BLaER1 (cell line): Measurements from ENCODE around the gene NLGN4Y.

Source experiments
- H3K27ac ChIP-seq: shearing (Covaris generic); formaldehyde crosslinking; 2 replicates; pipeline ENCODE4 v1.8.1; 2022
- H3K27me3 ChIP-seq: shearing (Covaris generic); formaldehyde crosslinking; 2 replicates; pipeline ENCODE4 v1.8.1; 2022
- H3K36me3 ChIP-seq: shearing (Covaris generic); formaldehyde crosslinking; 2 replicates; pipeline ENCODE4 v1.8.1; 2022
- H3K4me1 ChIP-seq: shearing (Covaris generic); formaldehyde crosslinking; 2 replicates; pipeline ENCODE4 v1.8.1; 2022
- H3K4me2 ChIP-seq: shearing (Covaris generic); formaldehyde crosslinking; 2 replicates; pipeline ENCODE4 v1.8.1; 2022
- H3K4me3 ChIP-seq: shearing (Covaris generic); formaldehyde crosslinking; 2 replicates; pipeline ENCODE4 v1.8.1; 2022
- H3K9ac ChIP-seq: shearing (Covaris generic); formaldehyde crosslinking; 2 replicates; pipeline ENCODE4 v1.8.1; 2022
- H3K9me3 ChIP-seq: shearing (Covaris generic); formaldehyde crosslinking; 2 replicates; pipeline ENCODE4 v1.8.1; 2022
- H4K20me1 ChIP-seq: shearing (Covaris generic); formaldehyde crosslinking; 2 replicates; pipeline ENCODE4 v1.8.1; 2022
- Cebpa-rat ChIP-seq: shearing (Covaris generic); IDR thresholded peaks from 2 replicates; pipeline ENCODE4 v1.8.1; 2022

The NLGN4Y gene

DNA sequence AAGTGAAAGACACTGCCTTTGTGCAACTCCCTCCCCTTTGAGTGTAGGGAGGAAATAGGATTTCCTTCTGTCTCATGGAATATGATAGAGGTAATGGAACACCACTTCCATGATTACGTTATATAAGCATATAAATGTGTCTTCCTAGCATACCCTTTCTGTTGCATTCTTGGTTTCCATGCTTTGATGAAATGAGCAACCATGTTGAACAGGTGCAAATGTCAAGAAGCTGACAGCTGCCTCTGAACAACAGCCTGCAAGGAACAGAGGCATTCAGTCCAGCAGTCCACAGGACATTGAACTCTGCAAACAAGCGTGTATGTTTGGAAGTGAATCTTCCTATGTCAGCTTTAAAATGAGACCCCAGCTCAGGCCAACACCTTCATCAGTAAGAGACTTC, 117.5 kb downstream of the NLGN4Y start:
- H3K27me3 ChIP-seq, result no peaks in the 10 kb centered on the region
- no peaks in the 10 kb centered on the region for H3K9me3 ChIP-seq
- H3K9ac ChIP-seq, result no peak overlapping the region
- no peak for TF ChIP-seq Cebpa-rat
- no peaks in the 10 kb centered on the region for H3K4me1 ChIP-seq
- H3K4me2 ChIP-seq, result no peak overlapping the region
- no peaks in the 10 kb centered on the region for H3K36me3 ChIP-seq
- no peaks in the 10 kb centered on the region for H4K20me1 ChIP-seq
- H3K4me3 ChIP-seq, result no peak overlapping the region
- H3K27ac ChIP-seq, result no peak overlapping the region

GRCh38 chrY:14644157-14644952, 120.0 kb downstream of the NLGN4Y start:
- no peaks in the 10 kb centered on the region for H4K20me1 ChIP-seq
- no peak overlapping the region for H3K4me3 ChIP-seq
- no peak for TF ChIP-seq Cebpa-rat
- no peak overlapping the region for H3K4me2 ChIP-seq
- no peaks in the 10 kb centered on the region for H3K27me3 ChIP-seq
- no peaks in the 10 kb centered on the region for H3K36me3 ChIP-seq
- H3K9me3 ChIP-seq, result no peaks in the 10 kb centered on the region
- no peak overlapping the region for H3K27ac ChIP-seq
- H3K9ac ChIP-seq, result no peak overlapping the region
- H3K4me1 ChIP-seq, result no peaks in the 10 kb centered on the region

GRCh38 chrY:14679181-14679580, 154.9 kb downstream of the NLGN4Y start:
- no peak for TF ChIP-seq Cebpa-rat
- Histone ChIP-seq H3K9me3 (no peaks in the 10 kb centered on the region), H3K4me2 (no peak overlapping the region), H3K9ac (no peak overlapping the region), H3K27me3 (no peaks in the 10 kb centered on the region), H4K20me1 (no peaks in the 10 kb centered on the region), H3K27ac (no peak overlapping the region), H3K4me3 (no peak overlapping the region), H3K36me3 (no peaks in the 10 kb centered on the region), H3K4me1 (no peaks in the 10 kb centered on the region)

DNA sequence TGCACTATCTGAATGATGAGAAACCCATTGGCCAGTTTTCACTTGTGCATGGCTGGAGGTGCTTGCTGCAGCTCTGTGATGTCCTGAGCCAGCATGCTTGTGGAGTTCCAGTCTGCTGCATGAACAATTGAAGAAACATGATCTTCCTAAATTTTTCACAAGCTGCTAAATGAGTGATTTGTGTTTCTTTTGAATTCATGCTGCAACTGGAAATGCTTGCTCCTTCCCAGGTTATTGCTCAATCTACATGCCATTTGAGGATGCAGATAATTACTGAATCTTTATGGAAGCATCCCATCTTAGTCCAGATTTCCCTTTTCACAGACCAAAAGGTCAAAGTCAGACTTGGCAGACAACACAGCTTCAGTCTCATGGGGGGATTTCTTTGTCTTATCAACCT, 170.2 kb downstream of the NLGN4Y start:
- Histone ChIP-seq H3K36me3 (no peaks in the 10 kb centered on the region), H3K4me2 (no peak overlapping the region), H3K9me3 (no peaks in the 10 kb centered on the region), H4K20me1 (no peaks in the 10 kb centered on the region), H3K4me1 (no peaks in the 10 kb centered on the region), H3K4me3 (no peak overlapping the region), H3K27me3 (no peaks in the 10 kb centered on the region), H3K9ac (no peak overlapping the region), H3K27ac (no peak overlapping the region)
- TF ChIP-seq Cebpa-rat, result no peak

- Histone ChIP-seq H3K9me3 (no peaks in the 10 kb centered on the region), H3K9ac (no peak overlapping the region), H4K20me1 (no peaks in the 10 kb centered on the region), H3K36me3 (no peaks in the 10 kb centered on the region), H3K4me3 (no peak overlapping the region), H3K4me1 (no peaks in the 10 kb centered on the region), H3K4me2 (no peak overlapping the region), H3K27ac (no peak overlapping the region), H3K27me3 (no peaks in the 10 kb centered on the region)
- TF ChIP-seq Cebpa-rat, result no peak
These were observed 183.8 kb downstream of the NLGN4Y start for GRCh38 chrY:14708158-14708557.

GRCh38 chrY:14741596-14741995, 217.3 kb downstream of the NLGN4Y start:
- Histone ChIP-seq H3K4me2 (no peak overlapping the region), H3K9me3 (no peaks in the 10 kb centered on the region), H4K20me1 (no peaks in the 10 kb centered on the region), H3K27me3 (no peaks in the 10 kb centered on the region), H3K27ac (no peak overlapping the region), H3K4me3 (no peak overlapping the region), H3K36me3 (no peaks in the 10 kb centered on the region), H3K9ac (no peak overlapping the region), H3K4me1 (no peaks in the 10 kb centered on the region)
- no peak for TF ChIP-seq Cebpa-rat

DNA sequence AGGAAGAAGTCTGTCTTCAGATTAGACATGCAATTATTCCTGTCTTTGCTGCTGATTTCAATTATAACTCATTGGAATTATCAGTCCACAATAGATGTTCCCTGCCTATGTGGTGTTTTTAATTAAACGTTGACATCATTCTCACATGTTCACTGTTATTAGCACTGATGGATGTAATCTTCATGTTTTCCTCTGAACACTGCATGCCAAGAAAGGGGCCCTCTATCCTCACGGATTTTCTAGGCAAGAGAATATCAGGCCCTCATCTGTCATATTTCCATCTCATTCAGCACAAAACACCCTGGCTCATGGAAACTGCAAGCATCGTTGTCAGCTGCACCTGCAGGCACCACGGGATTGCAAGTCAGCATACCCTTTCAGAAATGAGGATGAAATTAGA, 224.0 kb downstream of the NLGN4Y start:
- Histone ChIP-seq H3K4me3 (no peak overlapping the region), H3K27ac (no peak overlapping the region), H3K4me2 (no peak overlapping the region), H3K9ac (no peak overlapping the region), H3K4me1 (no peaks in the 10 kb centered on the region), H4K20me1 (no peaks in the 10 kb centered on the region), H3K9me3 (no peaks in the 10 kb centered on the region), H3K36me3 (no peaks in the 10 kb centered on the region), H3K27me3 (no peaks in the 10 kb centered on the region)
- TF ChIP-seq Cebpa-rat, result no peak

DNA sequence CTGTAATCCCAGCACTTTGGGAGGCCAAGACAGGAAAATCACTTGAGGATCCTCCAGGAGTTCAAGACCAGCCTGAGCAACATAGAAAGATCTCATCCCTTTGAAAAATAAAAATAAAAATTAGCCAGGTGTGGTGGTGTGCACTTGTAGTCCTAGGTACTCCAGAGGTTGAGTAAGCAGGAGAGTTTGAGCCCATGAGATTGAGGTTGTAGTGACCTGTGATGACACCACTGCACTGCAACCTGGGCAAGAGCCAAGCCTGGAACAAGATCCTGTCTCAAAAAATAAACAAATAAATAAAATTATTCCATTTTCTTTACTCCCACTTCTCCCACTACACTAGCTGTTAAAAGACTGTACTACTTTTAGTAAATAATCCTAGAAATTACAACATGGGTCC, 231.2 kb downstream of the NLGN4Y start:
- Histone ChIP-seq H3K36me3 (no peaks in the 10 kb centered on the region), H4K20me1 (no peaks in the 10 kb centered on the region), H3K27ac (no peak overlapping the region), H3K4me3 (no peak overlapping the region), H3K4me1 (no peaks in the 10 kb centered on the region), H3K9ac (no peak overlapping the region), H3K4me2 (no peak overlapping the region), H3K9me3 (no peaks in the 10 kb centered on the region), H3K27me3 (no peaks in the 10 kb centered on the region)
- no peak for TF ChIP-seq Cebpa-rat

DNA sequence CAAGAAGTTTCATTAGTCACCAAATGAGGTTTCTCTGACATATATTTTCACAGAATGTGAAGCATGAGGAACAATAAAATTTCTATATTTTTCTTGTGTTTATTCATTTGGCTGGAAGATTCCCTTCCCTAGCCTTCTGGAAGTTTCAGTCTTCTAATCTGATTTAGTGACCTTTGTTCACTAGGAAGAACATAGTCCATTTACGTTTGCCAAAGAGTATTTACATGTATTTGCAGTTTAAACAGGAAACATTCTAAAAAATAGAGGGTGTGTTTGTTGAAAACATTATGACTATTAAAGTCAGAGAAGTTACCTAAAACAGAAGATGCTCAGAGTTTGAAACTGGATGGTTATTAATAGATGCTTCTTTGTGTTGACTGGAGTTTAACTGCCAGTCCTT, 238.6 kb downstream of the NLGN4Y start:
- no peak overlapping the region for H3K27ac ChIP-seq
- H3K36me3 ChIP-seq, result no peaks in the 10 kb centered on the region
- no peaks in the 10 kb centered on the region for H4K20me1 ChIP-seq
- no peaks in the 10 kb centered on the region for H3K4me1 ChIP-seq
- no peak overlapping the region for H3K4me3 ChIP-seq
- no peaks in the 10 kb centered on the region for H3K27me3 ChIP-seq
- H3K9ac ChIP-seq, result no peak overlapping the region
- H3K4me2 ChIP-seq, result no peak overlapping the region
- H3K9me3 ChIP-seq, result no peaks in the 10 kb centered on the region
- no peak for TF ChIP-seq Cebpa-rat

- Histone ChIP-seq H4K20me1 (no peaks in the 10 kb centered on the region), H3K4me3 (no peak overlapping the region), H3K4me1 (no peaks in the 10 kb centered on the region), H3K36me3 (no peaks in the 10 kb centered on the region), H3K9ac (no peak overlapping the region), H3K4me2 (no peak overlapping the region), H3K9me3 (no peaks in the 10 kb centered on the region), H3K27me3 (no peaks in the 10 kb centered on the region), H3K27ac (no peak overlapping the region)
- no peak for TF ChIP-seq Cebpa-rat
These were observed 239.3 kb downstream of the NLGN4Y start for GRCh38 chrY:14763600-14763999.

DNA sequence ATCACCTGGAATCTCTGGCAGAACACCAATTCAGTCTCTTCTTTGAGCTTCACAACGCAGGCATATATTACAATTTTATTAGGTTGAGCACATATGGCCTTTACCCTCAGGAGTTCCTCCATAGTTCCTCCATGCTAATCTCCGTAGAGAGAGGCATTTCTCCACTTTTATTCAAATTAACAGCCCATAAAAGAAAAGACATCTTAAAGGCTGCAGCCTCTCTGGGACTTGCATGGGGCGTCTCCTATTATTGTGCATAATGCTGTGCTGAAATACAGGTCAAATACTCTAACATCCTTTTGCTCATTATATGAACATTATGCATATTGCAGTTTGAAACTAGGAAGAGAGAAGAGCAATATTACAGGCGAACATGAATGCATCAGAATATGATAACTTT, 253.9 kb downstream of the NLGN4Y start:
- H3K27me3 ChIP-seq, result no peaks in the 10 kb centered on the region
- H4K20me1 ChIP-seq, result no peaks in the 10 kb centered on the region
- no peaks in the 10 kb centered on the region for H3K4me1 ChIP-seq
- no peak overlapping the region for H3K27ac ChIP-seq
- H3K36me3 ChIP-seq, result no peaks in the 10 kb centered on the region
- H3K4me2 ChIP-seq, result no peak overlapping the region
- no peak for TF ChIP-seq Cebpa-rat
- H3K4me3 ChIP-seq, result no peak overlapping the region
- H3K9ac ChIP-seq, result no peak overlapping the region
- no peaks in the 10 kb centered on the region for H3K9me3 ChIP-seq
